ENCODE measurements around the gene OR51B6. TPM values are rescaled to one million over a fixed set of nuclear protein-coding genes. Genes with fewer than 3 reads are reported as not detected.

The OR51B6 gene
- total and polyA plus RNA-seq, 9 of the 15 experiments (the other 6 are each of a cell fraction or from before 2014, with no cell fraction given) = 0.06 to 0.97 TPM; not detected in 7

DNA sequence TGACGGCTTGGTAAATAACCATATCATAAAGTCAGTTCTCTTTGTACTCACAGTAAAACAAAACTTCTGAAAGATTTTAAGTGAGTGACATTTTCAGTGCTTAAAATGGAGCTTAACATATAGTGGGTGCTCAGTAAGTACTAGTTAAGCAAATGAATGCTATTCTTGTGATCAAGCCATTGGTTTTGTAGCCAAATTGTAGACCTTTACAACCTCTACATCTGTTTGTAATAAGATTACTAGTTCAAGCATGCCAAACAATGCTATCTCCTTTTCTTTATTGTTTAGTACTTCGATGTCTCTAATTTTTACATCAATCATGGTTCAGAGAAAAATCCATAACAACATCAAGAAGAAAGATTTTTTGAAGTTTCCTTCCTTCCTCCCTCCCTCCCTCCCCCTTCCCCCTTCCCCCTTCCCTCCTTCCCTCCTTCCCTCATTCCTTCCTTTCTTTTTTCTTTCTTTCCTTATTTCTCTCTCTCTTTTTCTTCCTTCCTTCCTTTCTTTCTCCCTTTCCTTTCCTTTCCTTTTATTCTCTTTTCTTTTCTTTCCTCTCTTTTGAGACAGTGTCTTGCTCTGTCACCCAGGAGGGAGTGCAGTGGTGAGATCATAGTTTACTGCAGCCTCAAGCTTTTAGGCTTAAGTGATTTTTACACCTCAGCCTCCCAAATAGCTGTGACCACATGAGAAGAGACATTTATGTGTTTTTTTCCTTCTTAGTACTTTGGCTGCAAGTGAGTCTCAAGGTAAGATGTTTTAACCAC is 43.9 kb upstream of the OR51B6 start (continued):
- no peak for TF ChIP-seq SIX5 (IDR thresholded peaks at IDR 0.05; ENCODE audit: borderline replicate concordance in 1 of 2, insufficient read depth in 1 of 2, low read depth in 1 of 2, low read length in 2 of 2)
- TF ChIP-seq, protein P1, sequence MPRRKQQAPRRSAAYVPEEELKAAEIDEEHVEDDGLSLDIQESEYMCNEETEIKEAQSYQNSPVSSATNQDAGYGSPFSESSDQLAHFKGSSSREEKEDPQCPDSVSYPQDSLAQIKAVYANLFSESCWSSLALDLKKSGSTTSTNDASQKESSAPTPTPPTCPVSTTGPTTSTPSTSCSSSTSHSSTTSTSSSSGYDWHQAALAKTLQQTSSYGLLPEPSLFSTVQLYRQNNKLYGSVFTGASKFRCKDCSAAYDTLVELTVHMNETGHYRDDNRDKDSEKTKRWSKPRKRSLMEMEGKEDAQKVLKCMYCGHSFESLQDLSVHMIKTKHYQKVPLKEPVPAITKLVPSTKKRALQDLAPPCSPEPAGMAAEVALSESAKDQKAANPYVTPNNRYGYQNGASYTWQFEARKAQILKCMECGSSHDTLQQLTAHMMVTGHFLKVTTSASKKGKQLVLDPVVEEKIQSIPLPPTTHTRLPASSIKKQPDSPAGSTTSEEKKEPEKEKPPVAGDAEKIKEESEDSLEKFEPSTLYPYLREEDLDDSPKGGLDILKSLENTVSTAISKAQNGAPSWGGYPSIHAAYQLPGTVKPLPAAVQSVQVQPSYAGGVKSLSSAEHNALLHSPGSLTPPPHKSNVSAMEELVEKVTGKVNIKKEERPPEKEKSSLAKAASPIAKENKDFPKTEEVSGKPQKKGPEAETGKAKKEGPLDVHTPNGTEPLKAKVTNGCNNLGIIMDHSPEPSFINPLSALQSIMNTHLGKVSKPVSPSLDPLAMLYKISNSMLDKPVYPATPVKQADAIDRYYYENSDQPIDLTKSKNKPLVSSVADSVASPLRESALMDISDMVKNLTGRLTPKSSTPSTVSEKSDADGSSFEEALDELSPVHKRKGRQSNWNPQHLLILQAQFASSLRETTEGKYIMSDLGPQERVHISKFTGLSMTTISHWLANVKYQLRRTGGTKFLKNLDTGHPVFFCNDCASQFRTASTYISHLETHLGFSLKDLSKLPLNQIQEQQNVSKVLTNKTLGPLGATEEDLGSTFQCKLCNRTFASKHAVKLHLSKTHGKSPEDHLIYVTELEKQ (CRISPR knock-in tag; IDR thresholded peaks at IDR 0.05) = no peak
- no peak for TF ChIP-seq PHF20 (IDR thresholded peaks at IDR 0.05; ENCODE audit: partially characterized antibody)
- no peak for TF ChIP-seq KAT8 (IDR thresholded peaks at IDR 0.05; ENCODE audit: low read depth)
- no peak for TF ChIP-seq TFAM (CRISPR knock-in tag; conservative IDR thresholded peaks at IDR 0.05)
- peak; percentile 75 for TF ChIP-seq HNRNPK (IDR thresholded peaks at IDR 0.05; ENCODE audit: low read depth, low read length, poor library complexity, severe bottlenecking)
- TF ChIP-seq ZNF589 (CRISPR knock-in tag; IDR thresholded peaks at IDR 0.05; ENCODE audit: low read depth) = no peak
- no peak for TF ChIP-seq CCNT2 (IDR thresholded peaks at IDR 0.05; ENCODE audit: borderline replicate concordance, extremely low read depth, insufficient read length, low read depth, low read length)
- peak; percentile 65 for TF ChIP-seq PCBP1 (IDR thresholded peaks at IDR 0.05; ENCODE audit: low read depth, low read length, poor library complexity, severe bottlenecking)
- TF ChIP-seq KDM1A (IDR thresholded peaks at IDR 0.05) = peak in 1 of 2 experiments; percentile 28; a peak in 1 of 4 replicates
- no peak for TF ChIP-seq SREBF2 (CRISPR knock-in tag; IDR thresholded peaks at IDR 0.05)

All from K562 (cell line).